ENCODE measurements around the gene ZNF584.
"Not testable (repeated sequence)": the region's sequence is repeated elsewhere in the genome, so short reads cannot be mapped to it uniquely, and the experiment has no call there.

Gene ZNF584

DNA sequence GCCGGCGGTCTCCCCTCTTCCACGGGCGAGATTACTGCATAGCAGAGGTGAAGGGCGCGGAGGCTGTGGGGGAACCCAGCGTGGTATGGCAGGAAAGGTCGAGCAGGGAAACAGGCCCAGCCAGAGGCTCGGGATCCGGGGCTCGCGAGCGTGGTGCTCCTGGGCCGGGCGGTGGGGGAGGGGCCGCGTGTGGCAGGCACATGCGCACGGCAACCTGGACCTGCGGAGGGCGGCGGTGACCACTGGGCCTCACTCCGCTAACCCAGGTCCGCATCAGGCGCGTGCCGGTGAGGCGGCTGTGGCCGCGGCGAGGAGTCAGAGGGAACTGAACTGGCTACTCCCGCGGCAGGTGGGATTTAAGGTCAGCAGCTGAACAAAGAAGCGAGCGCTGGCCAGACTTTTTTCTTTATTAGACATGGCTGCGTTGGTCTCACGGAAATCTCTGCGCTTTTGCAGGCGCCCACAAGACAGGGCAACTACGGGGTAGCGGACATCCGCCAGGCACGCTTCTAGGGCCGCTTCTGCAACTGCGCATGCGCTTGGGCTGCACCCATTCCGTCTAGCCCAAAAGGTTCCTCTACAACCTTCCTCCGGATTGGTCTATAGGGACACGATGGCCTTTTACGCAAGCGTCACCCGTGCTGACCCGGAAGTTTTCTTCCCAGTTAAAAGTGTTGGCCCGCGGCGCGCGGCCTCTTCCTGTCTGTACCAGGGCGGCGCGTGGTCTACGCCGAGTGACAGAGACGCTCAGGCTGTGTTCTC is 21.7 kb upstream of the ZNF584 start, which contains the start of gene RPS5:
Gene RPS5, plus strand, starts transcription at position 694 of the 762 bp plus-strand sequence. CDS start 869 bp downstream, outside the sequence.
- peak; percentile 92 for DNase-seq

DNA sequence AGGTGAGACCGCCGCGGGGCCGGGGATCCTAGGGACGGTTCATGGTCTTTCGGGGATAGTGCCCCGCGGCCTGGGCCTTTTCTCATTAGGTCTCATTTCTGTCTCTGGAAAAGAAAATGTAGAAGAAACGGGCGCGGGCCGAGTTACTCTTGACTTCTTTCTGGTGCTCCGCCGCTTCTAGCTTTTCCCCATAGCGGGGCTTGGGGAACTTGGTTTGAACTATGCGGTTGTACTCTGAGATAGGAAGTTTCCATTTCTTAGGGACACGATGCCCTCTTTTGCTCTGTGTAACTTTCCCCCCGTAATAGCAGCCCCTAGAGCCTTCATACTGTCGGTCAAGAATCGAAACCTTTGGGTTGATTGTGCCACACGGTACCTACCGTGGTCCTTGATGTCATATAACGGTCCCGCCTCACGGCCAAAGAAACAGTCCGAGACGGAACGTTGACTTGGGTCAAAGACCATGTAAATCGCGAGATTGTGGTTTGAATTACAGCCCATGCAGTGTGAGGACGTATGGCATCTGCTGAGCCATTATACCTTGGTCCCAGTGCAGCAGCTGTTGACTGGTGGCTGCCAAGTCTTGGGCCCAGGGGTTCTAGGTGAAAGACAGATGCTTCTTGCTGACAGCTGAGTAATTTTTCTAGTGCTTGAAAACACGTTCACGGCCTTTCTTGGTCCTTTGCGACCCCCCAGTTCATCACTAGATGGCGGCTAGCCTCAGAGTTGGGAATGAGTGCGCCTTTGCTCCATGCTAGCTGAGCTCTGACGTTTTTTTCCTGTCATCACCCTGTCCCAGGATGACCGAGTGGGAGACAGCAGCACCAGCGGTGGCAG is 20.9 kb upstream of the ZNF584 start:
- no peak for DNase-seq

DNA sequence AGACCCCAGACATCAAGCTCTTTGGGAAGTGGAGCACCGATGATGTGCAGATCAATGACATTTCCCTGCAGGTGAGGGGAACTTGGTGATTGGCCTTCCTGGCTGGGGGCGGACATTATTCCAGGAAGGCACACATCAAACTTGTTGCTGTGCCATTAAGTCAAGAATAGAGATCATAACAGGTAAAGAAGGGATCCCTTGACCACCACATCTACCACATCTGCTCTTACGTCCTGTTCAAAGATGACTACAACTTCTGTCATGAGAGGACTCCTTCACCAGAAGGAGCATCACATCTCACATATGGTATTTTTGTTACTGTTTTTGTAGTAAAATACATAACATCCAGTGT is 20.3 kb upstream of the ZNF584 start:
- DNase-seq: no peak

DNA sequence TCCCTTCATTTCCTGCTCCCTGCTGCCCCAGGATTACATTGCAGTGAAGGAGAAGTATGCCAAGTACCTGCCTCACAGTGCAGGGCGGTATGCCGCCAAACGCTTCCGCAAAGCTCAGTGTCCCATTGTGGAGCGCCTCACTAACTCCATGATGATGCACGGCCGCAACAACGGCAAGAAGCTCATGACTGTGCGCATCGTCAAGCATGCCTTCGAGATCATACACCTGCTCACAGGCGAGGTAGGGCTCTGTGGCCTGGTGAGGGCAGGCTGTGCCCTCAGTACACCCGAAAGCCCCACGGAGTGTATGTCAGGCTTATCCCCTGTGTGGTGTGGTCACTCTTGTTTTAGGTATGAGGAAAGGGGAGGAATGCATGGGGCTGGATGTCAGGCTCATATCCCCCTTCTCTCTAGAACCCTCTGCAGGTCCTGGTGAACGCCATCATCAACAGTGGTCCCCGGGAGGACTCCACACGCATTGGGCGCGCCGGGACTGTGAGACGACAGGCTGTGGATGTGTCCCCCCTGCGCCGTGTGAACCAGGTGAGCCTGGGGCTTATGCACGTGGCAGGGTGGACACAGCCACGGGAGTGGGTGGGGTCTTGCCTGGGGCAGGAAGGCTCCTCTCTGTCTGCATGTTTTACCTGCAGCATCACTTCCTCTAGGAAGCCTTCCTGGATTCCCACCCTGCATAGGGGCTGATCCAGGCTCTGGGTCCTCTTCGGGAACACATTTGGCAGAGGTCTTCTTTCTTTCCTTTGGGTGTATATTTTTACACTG is 15.3 kb upstream of the ZNF584 start:
- DNase-seq: no peak

- DNase-seq: no peak
These were observed 14.8 kb upstream of the ZNF584 start for GRCh38 chr19:58393725-58394033.

DNA sequence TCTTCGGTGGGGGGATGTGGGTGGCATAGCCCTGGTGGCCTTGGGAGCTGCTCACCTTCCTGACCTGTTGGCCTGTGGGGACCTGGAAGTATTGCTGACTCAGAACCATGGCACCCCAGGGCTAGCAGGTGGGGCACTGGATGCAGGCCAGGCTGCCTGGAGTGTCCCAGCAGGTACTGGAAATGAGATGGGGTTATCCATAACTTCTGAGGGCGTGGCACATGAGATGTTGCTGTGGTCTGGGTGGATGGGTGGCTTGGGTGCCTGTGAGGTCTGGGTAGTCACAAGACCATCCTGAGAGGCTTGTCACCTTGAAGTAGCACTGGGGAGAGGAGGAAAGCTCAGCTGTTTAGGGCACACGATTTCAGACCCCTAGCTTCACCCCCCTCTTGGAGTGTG is 13.6 kb upstream of the ZNF584 start:
- no peak for DNase-seq

DNA sequence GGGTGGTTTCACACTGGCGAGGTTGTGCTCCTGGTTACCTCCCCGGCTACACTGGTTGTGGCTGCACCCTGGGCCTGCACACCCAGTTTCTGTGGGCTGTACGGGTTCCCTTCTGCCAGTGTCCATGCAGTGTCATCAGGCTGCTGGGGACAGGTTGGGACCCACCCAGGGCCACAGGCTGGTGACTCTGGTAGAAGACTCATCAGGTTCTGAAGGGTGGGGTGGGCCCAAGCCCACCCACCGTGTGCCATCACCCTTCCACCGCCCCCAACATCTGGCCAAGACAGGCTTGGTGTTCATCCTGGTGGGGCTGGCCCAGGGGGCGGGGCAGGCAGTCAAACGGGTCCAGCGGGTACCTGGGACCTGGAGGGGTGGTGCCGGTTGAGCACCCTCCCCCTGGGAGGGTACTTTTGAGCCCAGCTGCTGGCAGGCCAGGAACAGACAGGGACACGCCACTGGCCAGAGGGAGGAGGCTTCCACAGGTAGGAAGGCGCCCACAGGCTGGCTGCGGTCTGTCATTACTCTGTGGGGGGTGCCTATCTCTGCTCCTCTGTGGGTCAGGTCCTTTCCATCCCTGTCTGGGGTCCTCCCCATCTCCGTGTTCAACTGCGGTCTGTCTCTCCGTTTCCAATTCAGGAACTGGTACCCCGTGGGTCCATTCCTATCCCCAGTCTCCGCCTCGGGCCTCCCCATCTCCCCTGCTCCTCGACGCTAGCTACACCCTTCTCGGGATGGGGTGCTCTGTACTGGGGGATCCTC is 13.1 kb upstream of the ZNF584 start, which contains the start of gene RNF225:
Gene RNF225, plus strand, starts transcription at position 437 of the 759 bp plus-strand sequence. CDS start 434 bp downstream, outside the sequence.
- no peak for DNase-seq

- DNase-seq: no peak
These were observed 12.3 kb upstream of the ZNF584 start for GRCh38 chr19:58395979-58396627.

DNA sequence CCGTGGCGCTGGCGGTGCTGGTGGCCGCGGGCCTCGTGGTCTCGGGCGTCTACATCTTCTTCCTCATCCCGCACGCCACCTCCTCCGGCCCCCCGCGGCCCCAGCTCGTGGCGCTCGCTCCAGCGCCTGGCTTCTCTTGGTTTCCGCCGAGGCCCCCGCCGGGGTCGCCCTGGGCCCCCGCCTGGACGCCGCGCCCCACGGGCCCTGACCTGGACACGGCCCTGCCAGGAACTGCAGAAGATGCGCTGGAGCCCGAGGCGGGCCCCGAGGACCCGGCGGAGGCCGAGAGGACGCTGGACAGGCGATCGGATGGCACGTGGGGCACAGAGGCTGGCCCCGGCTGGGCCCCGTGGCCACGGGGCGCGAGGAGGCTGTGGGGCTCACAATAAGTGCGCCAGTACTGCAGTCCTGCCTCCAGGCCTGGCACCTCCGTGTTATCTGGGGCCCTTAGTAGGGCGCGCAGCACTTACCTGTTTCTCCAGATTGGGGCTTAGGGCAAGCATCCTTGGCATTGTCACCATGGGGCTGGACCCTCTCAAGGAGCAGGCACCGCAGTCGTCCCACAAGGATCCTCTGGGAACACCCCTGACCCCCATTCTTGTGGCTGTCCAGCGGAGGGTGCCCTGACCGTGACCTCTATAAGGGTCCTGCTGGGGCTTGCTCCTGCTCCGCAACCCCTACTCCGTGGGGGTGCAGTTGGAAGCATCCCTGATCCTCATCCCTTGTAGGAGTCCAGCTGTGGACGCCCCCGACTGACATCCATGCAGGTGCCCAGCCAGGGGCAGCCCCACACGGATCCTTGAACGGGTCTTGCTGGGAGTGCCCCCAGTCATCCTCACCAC is 11.5 kb upstream of the ZNF584 start:
- no peak for DNase-seq

- DNase-seq: no peak
These were observed 10.9 kb upstream of the ZNF584 start for GRCh38 chr19:58397533-58398037.

- no peak for DNase-seq
These were observed 10.4 kb upstream of the ZNF584 start for GRCh38 chr19:58398087-58398486.

DNA sequence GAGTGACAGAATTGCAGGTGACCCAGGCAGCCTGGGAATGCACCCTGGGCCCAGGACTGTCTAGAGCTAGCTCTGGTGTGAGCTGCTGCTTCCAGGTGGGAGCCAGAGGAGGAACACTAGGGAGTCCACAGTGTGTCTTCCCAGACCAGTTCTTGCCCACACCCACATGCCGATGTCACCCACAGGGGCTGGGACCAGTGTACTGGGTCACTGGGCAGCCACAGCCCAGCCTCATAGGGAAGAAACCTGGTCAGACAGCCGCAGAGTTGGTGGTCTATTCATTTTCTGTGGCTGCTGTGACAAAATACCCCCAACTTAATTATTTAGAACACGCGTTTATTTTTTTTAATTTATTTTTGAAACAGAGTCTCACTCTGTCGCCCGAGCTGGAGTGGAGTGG is 9.9 kb upstream of the ZNF584 start:
- DNase-seq: no peak

DNA sequence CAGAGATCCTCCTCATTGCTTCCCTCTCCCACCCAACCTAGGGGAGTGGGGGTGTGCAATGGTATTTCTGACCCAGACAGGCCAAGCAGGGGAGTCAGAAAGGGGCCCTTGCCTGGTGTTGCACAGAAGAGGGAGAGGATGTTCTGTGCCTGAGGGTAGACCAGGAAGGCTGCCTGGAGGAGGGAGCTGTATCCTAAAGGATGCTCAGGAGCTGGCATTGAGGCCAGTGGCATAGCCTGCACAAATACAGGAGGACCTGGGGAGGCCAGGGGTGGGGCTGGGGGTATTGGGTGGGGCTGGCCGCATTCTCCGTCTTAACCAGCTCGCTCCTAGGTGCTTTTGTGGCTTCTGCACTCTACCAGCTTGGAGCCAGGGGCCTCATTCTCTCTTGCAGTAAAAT is 8.5 kb upstream of the ZNF584 start:
- no peak for DNase-seq

- DNase-seq: no peak
These were observed 8.0 kb upstream of the ZNF584 start for GRCh38 chr19:58400316-58400915.

DNA sequence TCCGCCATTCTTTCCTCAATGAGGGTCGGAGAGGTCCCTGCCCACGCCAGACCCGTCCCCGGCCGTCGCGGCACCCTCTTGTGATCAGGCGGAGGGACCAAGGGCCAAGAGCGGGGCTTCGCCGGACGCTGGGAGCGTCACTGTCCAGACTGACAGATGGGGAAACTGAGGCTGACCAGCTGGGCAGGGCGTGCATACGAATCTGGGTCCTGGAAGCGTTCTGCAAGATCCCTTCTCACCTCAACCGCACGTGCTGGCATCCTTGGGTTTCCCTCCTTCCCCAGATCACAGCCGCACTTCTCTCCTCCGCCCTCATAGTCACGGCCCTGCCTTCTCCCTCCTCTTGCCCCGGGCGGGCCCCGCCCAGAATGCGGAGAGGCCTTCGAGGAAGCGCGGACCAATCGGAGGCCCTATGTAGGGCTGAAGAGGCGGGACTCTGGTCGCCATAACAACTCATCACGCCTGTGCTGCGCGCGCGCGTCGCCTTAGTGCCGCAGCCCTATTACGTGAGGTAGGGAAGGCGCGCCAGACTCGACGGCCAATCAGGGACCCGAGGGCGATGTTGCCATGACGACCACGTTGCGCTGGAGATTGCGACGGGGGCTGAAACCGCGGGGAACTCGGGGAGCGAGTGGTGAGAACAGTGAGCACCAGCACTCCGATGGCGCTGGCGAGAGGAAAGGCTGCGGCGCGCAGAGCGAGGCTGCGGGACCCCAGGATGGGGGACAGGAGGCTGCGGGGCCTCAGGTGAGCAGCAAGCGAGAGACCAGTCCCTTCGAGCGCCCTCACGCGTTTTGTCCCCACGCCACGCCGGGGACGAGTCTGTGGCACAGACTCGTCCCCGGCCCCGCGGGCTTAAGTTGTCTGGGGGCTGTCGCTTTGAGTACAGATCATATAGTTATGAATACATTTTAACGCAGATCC is 7.3 kb upstream of the ZNF584 start:
- DNase-seq: peak; percentile 99

- no peak for DNase-seq
These were observed 6.5 kb upstream of the ZNF584 start for GRCh38 chr19:58401840-58402421.

DNA sequence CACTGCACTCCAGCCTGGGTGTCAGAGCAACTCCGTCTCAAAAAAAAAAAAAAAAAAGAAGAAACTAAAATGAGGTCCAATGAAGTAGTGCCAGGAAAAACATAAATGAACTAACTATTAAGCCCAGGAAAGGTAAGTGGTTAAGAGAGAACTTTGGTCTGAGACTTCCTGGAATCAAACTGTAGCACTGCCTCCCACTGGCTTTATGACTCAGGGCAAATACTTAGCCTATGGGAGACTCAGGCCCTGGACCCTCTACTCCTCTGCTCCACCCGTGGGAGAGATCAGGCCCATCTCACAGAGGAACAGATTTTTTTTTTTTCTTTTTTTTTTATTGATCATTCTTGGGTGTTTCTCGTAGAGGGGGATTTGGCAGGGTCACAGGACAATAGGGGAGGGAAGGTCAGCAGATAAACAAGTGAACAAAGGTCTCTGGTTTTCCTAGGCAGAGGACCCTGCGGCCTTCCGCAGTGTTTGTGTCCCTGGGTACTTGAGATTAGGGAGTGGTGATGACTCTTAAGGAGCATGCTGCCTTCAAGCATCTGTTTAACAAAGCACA is 4.5 kb upstream of the ZNF584 start:
- DNase-seq: not testable (repeated sequence)
